ENCODE measurements around the gene SERPINE2.

- TF ChIP-seq CTCF (IDR thresholded peaks at IDR 0.05; ENCODE audit: low read depth, low read length, poor library complexity, severe bottlenecking) (no peak), EZH2phosphoT487 (IDR thresholded peaks at IDR 0.05; ENCODE audit: borderline replicate concordance, low read length) (no peak)
Measured at GRCh38 chr2:223967981-223968380, 71.1 kb downstream of the SERPINE2 start.
